T-cell (primary cell): ENCODE results near the gene HSFX3. TPM values are rescaled to one million over a fixed set of nuclear protein-coding genes. Genes with fewer than 3 reads are reported as not detected.
"Not testable (repeated sequence)": the region's sequence is repeated elsewhere in the genome, so short reads cannot be mapped to it uniquely, and the experiment has no call there.

Experiments
- ATAC-seq, 4 experiments: fragments of 200-7000 bp in 3 of 4; fragments of 150-1000 bp in 1 of 4; cut with Tn5 transposase; replicated peaks in 1 of 4; 1 replicate in 3 of 4; 2 replicates in 1 of 4; pipeline ENCODE4 v1.10.0; 2021; ENCODE audit warnings: moderate library complexity in 3 of 4, mild to moderate bottlenecking in 2 of 4, moderate number of reproducible peaks in 1 of 4
- CTCF ChIA-PET, 2 donors: fragments of 300-600 bp; sonication (Branson Sonifier 250); formaldehyde crosslinking; loops; one replicate each; lab custom pipeline; 2022; ENCODE audit warnings: antibody characterized with exemption in 2 of 2; lab: Charles Lee
- POLR2A ChIA-PET, 2 donors: fragments of 300-600 bp; sonication (Branson Sonifier 250); formaldehyde crosslinking; loops; one replicate each; lab custom pipeline; 2022; ENCODE audit warnings: antibody characterized with exemption in 2 of 2; lab: Charles Lee
- DNase-seq, 35 experiments: peaks; one replicate each; pipeline versions ENCODE4 v3.0.0 to v3.0.0-alpha.2; 2013 to 2023
- H3K27ac ChIP-seq: one replicate; pipeline ENCODE4 v1.5.1; 2013; ENCODE audit warnings: low read length
- H3K27me3 ChIP-seq, 2 experiments: replicated peaks in 1 of 2; 1 replicate in 1 of 2; 2 replicates in 1 of 2; pipeline versions ENCODE4 v1.6.1 to v1.7.0; 2013; ENCODE audit warnings: low read length in 1 of 2, mixed read lengths in 1 of 2; ENCODE audit not compliant: control insufficient read depth in 2 of 2, insufficient read depth in 2 of 2; ENCODE audit errors: extremely low read depth in 1 of 2
- H3K36me3 ChIP-seq, 2 donors: 1 replicate in 1 of 2; 2 replicates in 1 of 2; pipeline versions ENCODE4 v1.6.1 to v1.7.0; 2013; ENCODE audit warnings: low read length in 1 of 2; ENCODE audit not compliant: control insufficient read depth in 2 of 2, insufficient read depth in 1 of 2; ENCODE audit errors: extremely low read depth in 1 of 2
- H3K4me1 ChIP-seq, 2 experiments: 1 replicate in 1 of 2; 2 replicates in 1 of 2; pipeline versions ENCODE4 v1.6.1 to v1.7.0; 2013; ENCODE audit warnings: low read length in 2 of 2, mixed read lengths in 1 of 2; ENCODE audit not compliant: insufficient read depth in 2 of 2, control insufficient read depth in 1 of 2; ENCODE audit errors: extremely low read depth in 1 of 2
- H3K4me3 ChIP-seq, 2 donors: 1 replicate in 1 of 2; 2 replicates in 1 of 2; pipeline versions ENCODE4 v1.5.1 to v1.7.0; 2013; ENCODE audit warnings: mild to moderate bottlenecking in 2 of 2, low read length in 1 of 2, moderate library complexity in 1 of 2; ENCODE audit not compliant: control insufficient read depth in 1 of 2; ENCODE audit errors: extremely low read depth in 1 of 2
- H3K9me3 ChIP-seq: 2 replicates; pipeline ENCODE4 v1.7.0; 2013
- H3K27ac Mint-ChIP-seq, 2 donors: one replicate each; pipeline ENCODE4 v1.8.0; 2020 to 2021; ENCODE audit warnings: mild to moderate bottlenecking in 2 of 2, mixed read lengths in 2 of 2
- H3K27me3 Mint-ChIP-seq, 2 donors: one replicate each; pipeline ENCODE4 v1.8.0; 2021 to 2022; ENCODE audit warnings: mixed read lengths in 2 of 2
- H3K36me3 Mint-ChIP-seq: one replicate; pipeline ENCODE4 v1.8.0; 2021; ENCODE audit warnings: mixed read lengths
- H3K4me1 Mint-ChIP-seq, 3 donors: one replicate each; pipeline ENCODE4 v1.8.0; 2020 to 2022; ENCODE audit warnings: mixed read lengths in 3 of 3, mild to moderate bottlenecking in 1 of 3
- H3K4me3 Mint-ChIP-seq, 3 donors: one replicate each; pipeline ENCODE4 v1.8.0; 2020 to 2022; ENCODE audit warnings: mild to moderate bottlenecking in 3 of 3, mixed read lengths in 3 of 3, moderate library complexity in 3 of 3
- H3K9me3 Mint-ChIP-seq, 3 donors: one replicate each; pipeline ENCODE4 v1.8.0; 2020 to 2022; ENCODE audit warnings: mixed read lengths in 3 of 3
- WGBS: methylation state at CpG from one replicate; pipeline ENCODE4 v1.1.5; 2013; ENCODE audit warnings: missing lambda C conversion rate; ENCODE audit not compliant: insufficient coverage; 5-methylcytosine and 5-hydroxymethylcytosine counted together
- total RNA-seq, 35 experiments: library from RNA in 6 of 35; stranded (reverse) in 6 of 35; fragments of 120-200 nt in 1 of 35; gene quantifications; one replicate each; pipeline versions ENCODE4 v1.2.1 to v1.2.4 and lab custom pipeline; 2013 to 2026

HSFX3 gene
- total RNA-seq, 5 donors from 2014 or later (not counting 1 experiment from before 2014, with no cell fraction given), result not detected

DNA sequence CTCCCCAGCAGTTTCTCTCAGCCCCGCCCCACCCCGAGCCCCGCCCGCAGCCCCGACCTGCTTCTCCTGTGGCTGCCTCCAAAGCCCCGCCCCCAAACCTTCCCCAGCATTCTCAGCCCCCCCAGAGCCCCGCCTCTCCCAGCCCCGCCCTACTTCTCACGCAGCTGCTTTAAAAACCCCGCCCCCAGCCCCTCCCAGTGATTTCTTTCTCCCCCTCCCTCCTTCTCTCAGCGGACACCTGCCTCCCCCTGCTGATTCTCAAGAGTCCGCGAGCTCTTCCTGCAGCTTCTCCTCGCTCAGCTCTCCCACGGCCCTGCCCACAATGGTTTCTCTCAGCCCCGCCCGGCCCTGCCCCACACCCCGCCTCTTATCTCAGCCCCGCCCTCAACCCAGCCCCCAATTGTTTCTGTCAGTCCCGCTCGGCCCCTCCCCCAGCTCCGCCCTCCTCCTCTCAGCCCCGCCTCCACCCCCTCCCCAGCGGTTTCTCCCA is 9.5 kb downstream of the HSFX3 start:
- Mint-ChIP-seq H3K4me1 (peaks cover 0 to 10% (median 10%) of the 10 kb centered on the region in 3 donors), H3K4me3 (peak overlapping the region; percentile 76 to 97 (median 80)), H3K27ac (peak overlapping the region; percentile 96 to 100), H3K27me3 (no peaks in the 10 kb centered on the region), H3K36me3 (no peaks in the 10 kb centered on the region), H3K9me3 (no peaks in the 10 kb centered on the region)
- 0% methylated on average over 1 of the region's 24 CpGs for WGBS
- Histone ChIP-seq H3K4me3 (peak overlapping the region in 1 of 2 donors; percentile 91), H3K27me3 (no peaks in the 10 kb centered on the region), H3K27ac (peak overlapping the region; percentile 100), H3K4me1 (peaks cover 3 to 16% of the 10 kb centered on the region in 2 experiments), H3K36me3 (peaks cover 0 to 4% of the 10 kb centered on the region in 2 donors), H3K9me3 (no peaks in the 10 kb centered on the region)
- peak; percentile 73 to 94 (median 89) for DNase-seq
- CTCF ChIA-PET, result interaction anchor here (0.6 to 2.7 kb wide), 11 partner anchors 9 to 1648 kb away, joined by 3 to 64 read pairs (median 4); partner anchors contain the start of genes EOLA2 (in 1 of the 2) and IDS (in 1 of the 2)
- ATAC-seq, result peak; percentile 58 to 68 (median 60)
- POLR2A ChIA-PET, result interaction anchor here (0.6 to 3.7 kb wide), 20 partner anchors 10 to 1152 kb away, joined by 3 to 111 read pairs (median 8); partner anchors contain the start of genes EOLA2 (in 1 of the 2) and IDS (in 1 of the 2)

DNA sequence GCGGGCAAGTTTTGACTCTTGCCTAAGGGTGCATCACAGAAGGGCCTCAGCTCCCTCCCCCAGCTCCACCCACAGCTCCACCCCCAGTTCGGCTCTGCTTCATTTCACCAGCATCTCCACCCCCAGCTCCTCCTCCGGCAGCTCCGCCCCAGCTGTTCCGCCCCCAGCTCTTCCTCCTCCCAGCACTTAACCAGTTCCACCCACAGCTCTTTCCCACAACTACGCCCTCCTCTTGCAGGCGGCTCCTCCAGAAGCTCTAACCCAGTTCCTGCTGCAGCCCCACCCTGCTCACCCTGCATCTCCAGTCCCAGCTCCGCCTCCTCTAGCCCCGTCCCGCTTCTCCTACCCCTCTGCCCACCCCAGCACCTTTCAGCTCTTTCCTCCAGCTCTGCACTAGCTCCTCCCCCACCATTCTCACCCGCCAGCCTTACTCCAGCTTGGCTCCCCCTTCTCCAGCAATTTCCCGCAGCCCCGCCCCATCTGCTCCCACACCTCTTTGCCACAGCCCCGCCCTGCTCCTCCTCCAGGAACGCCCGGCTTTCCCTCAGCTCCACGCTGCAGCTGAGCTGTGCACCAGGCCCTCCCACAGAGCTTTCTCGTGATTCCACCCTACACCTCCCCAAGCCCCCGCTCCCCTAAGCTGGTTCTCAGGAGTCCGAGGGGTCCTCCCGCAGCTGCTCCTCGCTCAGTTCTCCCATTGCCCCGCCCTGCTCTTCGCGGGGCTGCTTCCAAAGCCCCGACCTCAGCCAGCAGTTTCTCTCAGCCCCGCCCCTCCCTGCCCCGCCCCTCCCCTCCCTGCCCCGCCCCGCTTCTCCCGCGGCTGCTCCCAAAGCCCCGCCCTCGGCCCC is 10.2 kb downstream of the HSFX3 start:
- DNase-seq, result peak; percentile 60 to 93 (median 87)
- H3K4me1 Mint-ChIP-seq, result peaks cover 0 to 10% (median 8%) of the 10 kb centered on the region in 3 donors
- no peaks in the 10 kb centered on the region for H3K27me3 Mint-ChIP-seq
- Histone ChIP-seq H3K27me3 (no peaks in the 10 kb centered on the region), H3K36me3 (peaks cover 0 to 4% of the 10 kb centered on the region in 2 donors), H3K4me3 (peak overlapping the region; percentile 62), H3K9me3 (no peaks in the 10 kb centered on the region), H3K4me1 (peaks cover 3 to 16% of the 10 kb centered on the region in 2 experiments), H3K27ac (peak overlapping the region; percentile 84)
- ChIA-PET POLR2A (interaction anchor here (0.5 to 3.7 kb wide), 19 partner anchors 10 to 1031 kb away, joined by 3 to 111 read pairs (median 7); partner anchors contain the start of genes EOLA2 (in 1 of the 2) and IDS (in 1 of the 2)), CTCF (interaction anchor here (0.6 to 2.7 kb wide), 13 partner anchors 9 to 400 kb away, joined by 3 to 64 read pairs (median 4); partner anchors contain the start of genes EOLA2 (in 1 of the 2) and IDS (in 1 of the 2))
- peak overlapping the region; percentile 80 to 83 (median 80) for H3K4me3 Mint-ChIP-seq
- peak overlapping the region; percentile 87 for H3K27ac Mint-ChIP-seq
- no peaks in the 10 kb centered on the region for H3K36me3 Mint-ChIP-seq
- peak; percentile 49 to 60 (median 56) for ATAC-seq
- 0% methylated on average over 9 of the region's 34 CpGs for WGBS
- H3K9me3 Mint-ChIP-seq, result no peaks in the 10 kb centered on the region

DNA sequence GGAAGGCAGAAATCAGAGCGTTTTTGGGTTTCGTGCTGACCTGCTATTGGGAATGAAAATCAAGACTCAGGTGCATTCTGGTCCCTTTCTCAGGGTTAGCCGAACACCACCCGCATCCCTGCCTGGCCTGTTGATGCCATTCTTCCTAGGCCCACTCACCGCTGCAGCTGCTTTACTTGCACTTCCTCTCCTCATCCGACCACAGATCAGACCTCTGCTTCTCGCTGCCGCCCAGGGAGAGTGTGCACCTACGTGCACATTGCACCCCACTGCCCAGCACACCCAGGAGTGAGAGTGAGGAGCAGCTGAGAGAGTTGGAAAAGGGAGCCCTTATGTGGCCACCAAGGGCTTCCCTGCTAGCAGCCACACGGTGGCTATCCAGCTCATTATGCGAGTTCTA is 12.2 kb downstream of the HSFX3 start:
- H3K27me3 Mint-ChIP-seq, H3K27ac Mint-ChIP-seq, DNase-seq, H3K27ac ChIP-seq, H3K36me3 ChIP-seq, H3K4me3 ChIP-seq, POLR2A ChIA-PET, H3K4me3 Mint-ChIP-seq, H3K9me3 ChIP-seq, CTCF ChIA-PET, H3K27me3 ChIP-seq, H3K36me3 Mint-ChIP-seq, H3K9me3 Mint-ChIP-seq, ATAC-seq, H3K4me1 Mint-ChIP-seq: not testable (repeated sequence)
- peaks cover 3 to 16% of the 10 kb centered on the region in 2 experiments for H3K4me1 ChIP-seq
- WGBS, result no CpG with 5 or more reads among the region's 11 CpGs

DNA sequence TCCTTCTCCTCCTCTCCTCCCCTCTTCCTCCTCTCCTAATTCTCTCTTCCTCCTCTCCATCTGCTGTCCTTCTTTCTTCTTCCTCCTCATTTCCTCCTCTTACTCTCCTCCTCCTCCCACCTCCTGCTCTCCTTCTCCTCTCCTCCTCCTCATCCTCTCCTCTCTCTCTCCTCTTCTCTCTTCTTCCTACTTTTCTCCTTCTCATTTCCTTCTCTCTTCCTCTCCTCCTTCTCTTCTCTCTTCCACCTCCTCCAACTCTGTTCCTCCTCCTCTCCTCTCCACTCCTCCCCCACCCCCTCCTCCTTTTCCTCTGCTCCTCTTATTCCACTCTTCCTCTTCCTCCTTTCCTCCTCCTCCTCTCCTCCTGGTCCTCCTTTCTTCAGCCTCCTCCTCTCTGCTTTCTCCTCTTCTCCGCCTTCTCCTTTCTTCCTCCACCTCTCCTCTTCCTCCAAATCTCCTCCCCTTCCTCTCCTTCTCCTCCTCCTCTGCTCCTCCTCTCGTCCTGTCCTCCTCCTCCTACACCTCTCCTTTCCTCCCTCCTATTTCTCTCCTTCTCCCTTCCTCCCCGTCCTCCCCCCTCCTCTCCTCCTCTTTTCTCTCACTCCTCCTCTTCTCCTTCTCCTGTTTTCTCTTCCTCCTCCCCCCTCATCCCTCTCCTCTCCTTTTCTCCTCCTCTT is 14.7 kb downstream of the HSFX3 start:
- H3K36me3 ChIP-seq, H3K27ac ChIP-seq, H3K36me3 Mint-ChIP-seq, CTCF ChIA-PET, H3K9me3 ChIP-seq, DNase-seq, ATAC-seq, H3K27ac Mint-ChIP-seq, H3K27me3 Mint-ChIP-seq, H3K9me3 Mint-ChIP-seq, POLR2A ChIA-PET, H3K27me3 ChIP-seq, H3K4me3 Mint-ChIP-seq, H3K4me1 ChIP-seq, H3K4me3 ChIP-seq: not testable (repeated sequence)
- 83% methylated on average over 3 of the region's 3 CpGs for WGBS
- H3K4me1 Mint-ChIP-seq, result peaks cover 4 to 10% (median 5%) of the 10 kb centered on the region in 3 donors

DNA sequence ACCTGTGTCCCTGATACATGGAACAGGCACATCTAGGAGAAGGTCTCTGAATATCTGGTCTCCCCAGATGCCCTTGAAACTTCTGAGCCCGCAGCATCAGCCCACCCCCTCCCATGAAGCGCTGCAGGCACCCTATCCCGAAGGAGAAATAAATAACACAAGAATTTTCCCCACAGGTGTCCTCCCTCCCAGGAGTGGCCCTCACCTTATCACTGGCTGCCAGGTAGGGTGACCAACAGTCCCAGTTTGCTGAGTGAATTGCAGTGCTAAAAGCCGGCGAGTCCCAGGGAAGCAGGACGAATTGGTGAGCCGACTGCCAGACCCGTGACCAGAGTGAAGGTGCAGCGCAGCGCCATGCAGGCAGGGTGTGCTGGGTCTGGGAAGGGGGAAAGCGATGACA is 15.7 kb downstream of the HSFX3 start:
- H3K36me3 ChIP-seq, POLR2A ChIA-PET, H3K36me3 Mint-ChIP-seq: not testable (repeated sequence)

DNA sequence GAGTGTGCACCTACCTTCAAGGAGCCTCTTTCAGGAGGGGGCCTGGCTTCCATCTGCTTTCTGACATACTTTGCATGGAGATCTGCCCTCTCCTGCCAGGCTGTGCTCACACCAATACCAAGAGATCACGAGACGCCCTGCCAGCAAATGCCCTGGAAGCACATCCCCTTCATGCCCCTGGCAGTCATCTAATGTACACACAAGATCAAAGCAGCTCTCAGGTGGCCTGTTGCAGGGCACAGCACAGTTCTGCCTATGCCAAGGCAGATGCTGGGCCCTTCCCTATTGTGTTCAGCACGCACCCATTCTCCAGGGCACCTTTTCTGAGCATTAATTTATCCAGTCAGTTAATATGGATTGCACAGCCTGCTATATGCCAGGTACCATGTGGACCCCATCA is 16.9 kb downstream of the HSFX3 start:
- WGBS, result no CpG with 5 or more reads among the region's 3 CpGs
- H3K36me3 ChIP-seq, H3K4me3 Mint-ChIP-seq, H3K9me3 ChIP-seq, H3K27me3 ChIP-seq, H3K4me1 ChIP-seq, DNase-seq, H3K27ac ChIP-seq, H3K9me3 Mint-ChIP-seq, ATAC-seq, CTCF ChIA-PET, POLR2A ChIA-PET, H3K27ac Mint-ChIP-seq, H3K36me3 Mint-ChIP-seq, H3K4me3 ChIP-seq, H3K4me1 Mint-ChIP-seq, H3K27me3 Mint-ChIP-seq: not testable (repeated sequence)

More for the DNA sequence above, 15.7 kb downstream of the HSFX3 start:
- H3K4me1 Mint-ChIP-seq, H3K4me3 Mint-ChIP-seq, ATAC-seq, CTCF ChIA-PET, H3K9me3 Mint-ChIP-seq, H3K27me3 Mint-ChIP-seq, H3K27ac ChIP-seq, H3K9me3 ChIP-seq, H3K27ac Mint-ChIP-seq, H3K27me3 ChIP-seq, DNase-seq, H3K4me3 ChIP-seq, H3K4me1 ChIP-seq: not testable (repeated sequence)
- 100% methylated on average over 1 of the region's 11 CpGs for WGBS
